Stimulated activated naive B cell treated with anti-CD40 and anti-IgM and Interleukin-4, amounts not matched to agents 10 μg/mL and 1 μg/mL and 100 μg/mL, for 72 hours (primary cell): Measurements from ENCODE around the gene GALNT4.
A peak's percentile ranks its signal among the peaks of the same experiment; 100 is the strongest.

Source experiments
- ATAC-seq, 2 donors: fragments of 150-1000 bp; cut with Tn5 transposase; replicated peaks; 2 replicates each; pipeline ENCODE4 v1.10.0; 2021; ENCODE audit warnings: moderate library complexity in 1 of 2
- DNase-seq: peaks from one replicate; pipeline ENCODE4 v3.0.0; 2021
- H3K27ac Mint-ChIP-seq: one replicate; pipeline ENCODE4 v1.8.0; 2022; ENCODE audit warnings: mild to moderate bottlenecking, mixed read lengths
- H3K27me3 Mint-ChIP-seq, 2 donors: one replicate each; pipeline ENCODE4 v1.8.0; 2022; ENCODE audit warnings: mixed read lengths in 2 of 2
- H3K36me3 Mint-ChIP-seq, 2 donors: one replicate each; pipeline ENCODE4 v1.8.0; 2022; ENCODE audit warnings: mixed read lengths in 2 of 2, mild to moderate bottlenecking in 1 of 2
- H3K4me1 Mint-ChIP-seq, 2 donors: one replicate each; pipeline ENCODE4 v1.8.0; 2022; ENCODE audit warnings: mixed read lengths in 2 of 2, mild to moderate bottlenecking in 1 of 2
- H3K4me3 Mint-ChIP-seq, 2 donors: one replicate each; pipeline ENCODE4 v1.8.0; 2022; ENCODE audit warnings: mild to moderate bottlenecking in 2 of 2, mixed read lengths in 2 of 2, moderate library complexity in 1 of 2
- H3K9me3 Mint-ChIP-seq, 2 donors: one replicate each; pipeline ENCODE4 v1.8.0; 2022; ENCODE audit warnings: mixed read lengths in 2 of 2, mild to moderate bottlenecking in 1 of 2

GALNT4 gene

GRCh38 chr12:89493670-89494302, 30.8 kb downstream of the GALNT4 start:
- DNase-seq (no peak), ATAC-seq (peak; percentile 65 to 76)
- Mint-ChIP-seq H3K36me3 (peaks cover 11 to 38% of the 10 kb centered on the region in 2 donors), H3K27ac (no peak overlapping the region), H3K27me3 (no peaks in the 10 kb centered on the region), H3K4me3 (peak overlapping the region in 1 of 2 donors; percentile 53), H3K4me1 (peaks cover 25 to 40% of the 10 kb centered on the region in 2 donors), H3K9me3 (no peaks in the 10 kb centered on the region)

GRCh38 chr12:89492883-89493282, 31.7 kb downstream of the GALNT4 start:
- Mint-ChIP-seq H3K4me1 (peaks cover 25 to 40% of the 10 kb centered on the region in 2 donors), H3K36me3 (peaks cover 11 to 38% of the 10 kb centered on the region in 2 donors), H3K27me3 (no peaks in the 10 kb centered on the region), H3K27ac (no peak overlapping the region), H3K9me3 (no peaks in the 10 kb centered on the region), H3K4me3 (no peak overlapping the region)
- ATAC-seq (no peak), DNase-seq (no peak)

- no peak for ATAC-seq
- H3K36me3 Mint-ChIP-seq = peaks cover 15 to 48% of the 10 kb centered on the region in 2 donors
- no peak for DNase-seq
- no peaks in the 10 kb centered on the region for H3K27me3 Mint-ChIP-seq
- H3K27ac Mint-ChIP-seq = no peak overlapping the region
- no peak overlapping the region for H3K4me3 Mint-ChIP-seq
- H3K4me1 Mint-ChIP-seq = peaks cover 26 to 41% of the 10 kb centered on the region in 2 donors
- no peaks in the 10 kb centered on the region for H3K9me3 Mint-ChIP-seq
These were observed 33.7 kb downstream of the GALNT4 start for GRCh38 chr12:89490922-89491321.

GRCh38 chr12:89486264-89486663, 38.3 kb downstream of the GALNT4 start:
- H3K4me3 Mint-ChIP-seq = no peak overlapping the region
- H3K36me3 Mint-ChIP-seq = peaks cover 19 to 38% of the 10 kb centered on the region in 2 donors
- ATAC-seq = no peak
- H3K4me1 Mint-ChIP-seq = peaks cover 3 to 10% of the 10 kb centered on the region in 2 donors
- no peak overlapping the region for H3K27ac Mint-ChIP-seq
- DNase-seq = no peak
- no peaks in the 10 kb centered on the region for H3K27me3 Mint-ChIP-seq
- H3K9me3 Mint-ChIP-seq = no peaks in the 10 kb centered on the region

- no peak overlapping the region for H3K4me3 Mint-ChIP-seq
- H3K36me3 Mint-ChIP-seq = peaks cover 17 to 31% of the 10 kb centered on the region in 2 donors
- H3K9me3 Mint-ChIP-seq = no peaks in the 10 kb centered on the region
- H3K4me1 Mint-ChIP-seq = peaks cover 3 to 10% of the 10 kb centered on the region in 2 donors
- no peak for DNase-seq
- H3K27me3 Mint-ChIP-seq = no peaks in the 10 kb centered on the region
- no peak for ATAC-seq
- H3K27ac Mint-ChIP-seq = peak overlapping the region; percentile 47
These were observed 40.1 kb downstream of the GALNT4 start for GRCh38 chr12:89484470-89484869.

GRCh38 chr12:89481213-89481914, 43.2 kb downstream of the GALNT4 start:
- peak overlapping the region; percentile 22 for H3K27ac Mint-ChIP-seq

GRCh38 chr12:89479982-89480381, 44.6 kb downstream of the GALNT4 start:
- peaks cover 7 to 17% of the 10 kb centered on the region in 2 donors for H3K36me3 Mint-ChIP-seq
- H3K4me3 Mint-ChIP-seq = no peak overlapping the region
- H3K27ac Mint-ChIP-seq = no peak overlapping the region
- DNase-seq = no peak
- H3K9me3 Mint-ChIP-seq = no peaks in the 10 kb centered on the region
- ATAC-seq = no peak
- H3K27me3 Mint-ChIP-seq = no peaks in the 10 kb centered on the region
- H3K4me1 Mint-ChIP-seq = peaks cover 0 to 3% of the 10 kb centered on the region in 2 donors

More at GRCh38 chr12:89481213-89481914, 43.2 kb downstream of the GALNT4 start:
- no peaks in the 10 kb centered on the region for H3K9me3 Mint-ChIP-seq
- H3K4me1 Mint-ChIP-seq = peaks cover 3 to 8% of the 10 kb centered on the region in 2 donors
- no peak for ATAC-seq
- H3K4me3 Mint-ChIP-seq = no peak overlapping the region
- no peaks in the 10 kb centered on the region for H3K27me3 Mint-ChIP-seq
- peaks cover 13 to 24% of the 10 kb centered on the region in 2 donors for H3K36me3 Mint-ChIP-seq
- no peak for DNase-seq

- Mint-ChIP-seq H3K27ac (peak overlapping the region; percentile 51), H3K4me3 (no peak overlapping the region), H3K4me1 (peaks cover 2 to 10% of the 10 kb centered on the region in 2 donors), H3K9me3 (no peaks in the 10 kb centered on the region), H3K27me3 (no peaks in the 10 kb centered on the region), H3K36me3 (peaks cover 3 to 10% of the 10 kb centered on the region in 2 donors)
- no peak for ATAC-seq
- no peak for DNase-seq
These were observed 46.8 kb downstream of the GALNT4 start for GRCh38 chr12:89477633-89478279.

GRCh38 chr12:89476904-89477595, 47.5 kb downstream of the GALNT4 start:
- Mint-ChIP-seq H3K4me3 (no peak overlapping the region), H3K9me3 (no peaks in the 10 kb centered on the region), H3K27me3 (no peaks in the 10 kb centered on the region), H3K36me3 (peaks cover 1 to 7% of the 10 kb centered on the region in 2 donors), H3K4me1 (peaks cover 2 to 10% of the 10 kb centered on the region in 2 donors), H3K27ac (no peak overlapping the region)
- no peak for ATAC-seq
- no peak for DNase-seq

GRCh38 chr12:89476232-89476631, 48.4 kb downstream of the GALNT4 start:
- Mint-ChIP-seq H3K36me3 (peaks cover 0 to 5% of the 10 kb centered on the region in 2 donors), H3K27me3 (no peaks in the 10 kb centered on the region), H3K4me1 (peaks cover 2 to 10% of the 10 kb centered on the region in 2 donors), H3K27ac (no peak overlapping the region), H3K4me3 (no peak overlapping the region), H3K9me3 (no peaks in the 10 kb centered on the region)
- DNase-seq = no peak
- ATAC-seq = no peak

- Mint-ChIP-seq H3K36me3 (peaks cover 0 to 5% of the 10 kb centered on the region in 2 donors), H3K4me1 (peaks cover 2 to 10% of the 10 kb centered on the region in 2 donors), H3K27ac (no peak overlapping the region)
These were observed 49.2 kb downstream of the GALNT4 start for GRCh38 chr12:89475203-89475990.

GRCh38 chr12:89474615-89475014, 50.0 kb downstream of the GALNT4 start:
- ATAC-seq = no peak
- no peaks in the 10 kb centered on the region for H3K9me3 Mint-ChIP-seq
- H3K27me3 Mint-ChIP-seq = no peaks in the 10 kb centered on the region
- no peak overlapping the region for H3K27ac Mint-ChIP-seq
- H3K36me3 Mint-ChIP-seq = peaks cover 0 to 5% of the 10 kb centered on the region in 2 donors
- peaks cover 2 to 11% of the 10 kb centered on the region in 2 donors for H3K4me1 Mint-ChIP-seq
- no peak for DNase-seq
- no peak overlapping the region for H3K4me3 Mint-ChIP-seq

More at GRCh38 chr12:89475203-89475990, 49.2 kb downstream of the GALNT4 start:
- Mint-ChIP-seq H3K27me3 (no peaks in the 10 kb centered on the region), H3K9me3 (no peaks in the 10 kb centered on the region), H3K4me3 (no peak overlapping the region)
- ATAC-seq (no peak), DNase-seq (no peak)
